ENCODE results near the gene MDFI.

Gene MDFI

GRCh38 chr6:41601248-41601549 is 37.1 kb upstream of the MDFI start:
- in situ Hi-C loops (cut with MboI; ENCODE audit: low sequenced_read_pairs, unreplicated experiment), result loop anchor here (10.0 kb wide), 1 partner anchor 154 kb away; no protein-coding TSS in a partner anchor
- no peak for DNase-seq (ENCODE audit: low spot score)
- TF ChIP-seq CTCF (IDR thresholded peaks at IDR 0.05; ENCODE audit: borderline replicate concordance, control extremely low read depth, extremely low read depth, insufficient read depth, missing control alignments), result no peak

DNA sequence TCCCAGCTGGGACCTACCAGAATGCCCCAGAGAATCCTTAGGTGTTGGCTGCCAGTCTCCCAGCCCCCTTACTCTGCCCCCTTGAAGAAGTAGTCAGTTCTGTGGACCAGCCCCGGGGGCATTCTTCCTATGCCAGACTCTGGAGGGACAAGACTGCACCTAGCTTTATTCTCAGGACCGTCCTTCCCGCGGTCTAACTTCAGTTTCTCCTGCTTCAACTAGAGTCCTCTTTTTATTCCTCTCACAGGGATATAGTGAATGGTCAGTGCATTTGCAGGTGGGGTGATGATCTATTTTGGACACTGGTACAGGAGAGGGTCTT is 35.9 kb upstream of the MDFI start:
- in situ Hi-C loops (cut with MboI; ENCODE audit: low sequenced_read_pairs, unreplicated experiment), result loop anchor here (10.0 kb wide), 1 partner anchor 152 kb away; no protein-coding TSS in a partner anchor
- DNase-seq (ENCODE audit: low spot score), result no peak
- TF ChIP-seq CTCF (IDR thresholded peaks at IDR 0.05; ENCODE audit: borderline replicate concordance, control extremely low read depth, extremely low read depth, insufficient read depth, missing control alignments), result no peak

- DNase-seq (ENCODE audit: low spot score), result peak; percentile 88
- TF ChIP-seq CTCF (IDR thresholded peaks at IDR 0.05; ENCODE audit: borderline replicate concordance, control extremely low read depth, extremely low read depth, insufficient read depth, missing control alignments), result peak; percentile 98
- in situ Hi-C loops (cut with MboI; ENCODE audit: low sequenced_read_pairs, unreplicated experiment), result loop anchor here (10.0 kb wide), 1 partner anchor 152 kb away; no protein-coding TSS in a partner anchor
These were observed 35.2 kb upstream of the MDFI start for GRCh38 chr6:41602864-41603608.

GRCh38 chr6:41604006-41604405 is 34.3 kb upstream of the MDFI start:
- in situ Hi-C loops (cut with MboI; ENCODE audit: low sequenced_read_pairs, unreplicated experiment), result loop anchor here (10.0 kb wide), 1 partner anchor 151 kb away; no protein-coding TSS in a partner anchor
- no peak for TF ChIP-seq CTCF (IDR thresholded peaks at IDR 0.05; ENCODE audit: borderline replicate concordance, control extremely low read depth, extremely low read depth, insufficient read depth, missing control alignments)
- no peak for DNase-seq (ENCODE audit: low spot score)

DNA sequence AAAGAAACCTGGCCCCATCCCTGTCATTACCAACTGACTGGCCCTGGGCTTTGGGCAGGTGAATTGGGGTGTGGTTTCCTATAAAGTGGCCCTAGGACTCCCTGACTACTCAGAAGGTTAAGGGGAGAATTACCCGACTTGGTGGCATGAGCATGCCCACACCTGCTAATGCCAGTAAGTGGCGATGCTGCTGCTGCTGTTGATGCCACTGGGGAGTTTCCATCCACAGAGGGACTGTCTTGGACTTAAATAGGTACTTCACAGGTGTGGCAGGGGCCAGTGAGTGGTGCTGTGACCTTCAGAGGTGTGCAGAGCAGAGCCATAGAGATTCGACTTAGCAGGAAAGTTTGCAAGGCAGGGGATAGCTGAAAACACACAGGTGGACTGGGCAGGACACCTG is 32.6 kb upstream of the MDFI start:
- no peak for DNase-seq (ENCODE audit: low spot score)
- in situ Hi-C loops (cut with MboI; ENCODE audit: low sequenced_read_pairs, unreplicated experiment), result loop anchor here (10.0 kb wide), 1 partner anchor 149 kb away; no protein-coding TSS in a partner anchor
- no peak for TF ChIP-seq CTCF (IDR thresholded peaks at IDR 0.05; ENCODE audit: borderline replicate concordance, control extremely low read depth, extremely low read depth, insufficient read depth, missing control alignments)

- no peak for TF ChIP-seq CTCF (IDR thresholded peaks at IDR 0.05; ENCODE audit: borderline replicate concordance, control extremely low read depth, extremely low read depth, insufficient read depth, missing control alignments)
- DNase-seq (ENCODE audit: low spot score), result no peak
- in situ Hi-C loops (cut with MboI; ENCODE audit: low sequenced_read_pairs, unreplicated experiment), result loop anchor here (10.0 kb wide), 1 partner anchor 148 kb away; no protein-coding TSS in a partner anchor
These were observed 31.2 kb upstream of the MDFI start for GRCh38 chr6:41607036-41607435.
